Measurements from ENCODE around the gene BLOC1S3. TPM values are rescaled to one million over a fixed set of nuclear protein-coding genes. Genes with fewer than 3 reads are reported as not detected.

The BLOC1S3 gene, protein sequence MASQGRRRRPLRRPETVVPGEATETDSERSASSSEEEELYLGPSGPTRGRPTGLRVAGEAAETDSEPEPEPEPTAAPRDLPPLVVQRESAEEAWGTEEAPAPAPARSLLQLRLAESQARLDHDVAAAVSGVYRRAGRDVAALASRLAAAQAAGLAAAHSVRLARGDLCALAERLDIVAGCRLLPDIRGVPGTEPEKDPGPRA
- 5.6 TPM for polyA plus RNA-seq (2013, experiment 1 of 2)
- polyA plus RNA-seq (2013, experiment 2 of 2), result 6.0 TPM

GRCh38 chr19:45178262-45179071 is at the start of gene BLOC1S3:
BLOC1S3 (plus strand) TSS chr19:45178784; CDS start chr19:45179297, 513 bp downstream.
- H3K4me3 ChIP-seq (ENCODE audit: extremely low read depth, insufficient read depth, low read length, poor library complexity, severe bottlenecking), result peak within 1 kb of the TSS; percentile 83

GRCh38 chr19:45128806-45129205 is 49.8 kb upstream of the BLOC1S3 start:
- Histone ChIP-seq H3K27ac (ENCODE audit: low read depth, low read length, severe bottlenecking) (no peak overlapping the region), H3K4me3 (ENCODE audit: extremely low read depth, insufficient read depth, low read length, poor library complexity, severe bottlenecking) (no peak overlapping the region), H3K4me1 (ENCODE audit: control insufficient read depth, insufficient read depth, low read length, poor library complexity, severe bottlenecking) (peaks cover 11% of the 10 kb centered on the region), H3K36me3 (ENCODE audit: control insufficient read depth, insufficient read depth, low read length) (peaks cover 24% of the 10 kb centered on the region), H3K9me3 (ENCODE audit: control insufficient read depth, low read length) (no peaks in the 10 kb centered on the region)
- 91 to 99% methylated on average over 4 of the region's 5 CpGs for WGBS, 2 experiments (ENCODE audit: insufficient coverage in 2 of 2)

More at GRCh38 chr19:45178262-45179071, at the start of gene BLOC1S3:
- Histone ChIP-seq H3K4me1 (ENCODE audit: control insufficient read depth, insufficient read depth, low read length, poor library complexity, severe bottlenecking) (peaks cover 7% of the 10 kb centered on the region), H3K36me3 (ENCODE audit: control insufficient read depth, insufficient read depth, low read length) (peaks cover 11% of the 10 kb centered on the region), H3K27ac (ENCODE audit: low read depth, low read length, severe bottlenecking) (peak within 1 kb of the TSS; percentile 88), H3K9me3 (ENCODE audit: control insufficient read depth, low read length) (no peaks in the 10 kb centered on the region)
- WGBS, 2 experiments (ENCODE audit: insufficient coverage in 2 of 2), result 0% methylated on average over 51 of the region's 51 CpGs

- Histone ChIP-seq H3K36me3 (ENCODE audit: control insufficient read depth, insufficient read depth, low read length) (peaks cover 30% of the 10 kb centered on the region), H3K4me1 (ENCODE audit: control insufficient read depth, insufficient read depth, low read length, poor library complexity, severe bottlenecking) (peaks cover 11% of the 10 kb centered on the region), H3K27ac (ENCODE audit: low read depth, low read length, severe bottlenecking) (no peak overlapping the region), H3K4me3 (ENCODE audit: extremely low read depth, insufficient read depth, low read length, poor library complexity, severe bottlenecking) (no peak overlapping the region), H3K9me3 (ENCODE audit: control insufficient read depth, low read length) (no peaks in the 10 kb centered on the region)
- 95% methylated on average over 9 to 13 of the region's 13 CpGs for WGBS, 2 experiments (ENCODE audit: insufficient coverage in 2 of 2)
Measured at GRCh38 chr19:45130236-45130635, 48.3 kb upstream of the BLOC1S3 start.

DNA sequence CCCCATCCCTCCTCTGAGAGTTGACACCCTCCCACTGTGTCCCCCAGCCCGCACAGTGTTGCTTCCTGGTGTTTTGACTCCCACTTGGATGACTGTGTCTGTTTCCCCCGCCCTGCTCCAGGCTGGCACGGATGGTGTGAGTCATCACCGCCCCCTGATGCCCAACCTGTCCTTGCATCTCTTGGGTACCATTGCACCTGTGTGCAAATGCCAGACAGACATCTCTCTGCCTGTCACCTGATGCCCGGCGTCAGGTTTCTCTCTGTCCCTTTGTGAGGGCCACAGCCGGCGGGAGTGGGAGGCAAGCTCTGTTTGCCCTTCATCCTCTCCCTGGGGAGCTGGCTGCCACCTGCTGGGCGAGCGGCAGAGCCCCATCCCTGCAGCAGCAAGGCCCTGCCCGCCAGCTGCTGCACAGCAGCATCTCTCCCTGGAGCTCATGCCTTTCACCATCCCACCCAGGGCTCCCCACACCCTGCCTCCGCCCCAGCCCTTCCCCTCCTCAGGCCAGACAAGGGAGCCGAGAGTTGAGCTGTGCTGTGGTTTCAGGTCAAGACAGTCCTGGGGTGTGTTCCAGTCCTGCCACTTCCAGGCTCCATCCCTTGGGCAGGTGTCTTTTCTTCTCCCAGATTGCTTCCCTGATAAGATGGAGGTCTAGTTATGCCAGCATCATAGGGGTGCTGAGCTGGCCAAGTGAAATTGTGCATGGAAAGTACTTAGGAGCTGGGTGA is 47.5 kb upstream of the BLOC1S3 start:
- peaks cover 30% of the 10 kb centered on the region for H3K36me3 ChIP-seq (ENCODE audit: control insufficient read depth, insufficient read depth, low read length)
- 70 to 77% methylated on average over 12 of the region's 13 CpGs for WGBS, 2 experiments (ENCODE audit: insufficient coverage in 2 of 2)
- H3K9me3 ChIP-seq (ENCODE audit: control insufficient read depth, low read length), result no peaks in the 10 kb centered on the region
- no peak overlapping the region for H3K4me3 ChIP-seq (ENCODE audit: extremely low read depth, insufficient read depth, low read length, poor library complexity, severe bottlenecking)
- H3K27ac ChIP-seq (ENCODE audit: low read depth, low read length, severe bottlenecking), result no peak overlapping the region
- H3K4me1 ChIP-seq (ENCODE audit: control insufficient read depth, insufficient read depth, low read length, poor library complexity, severe bottlenecking), result peaks cover 11% of the 10 kb centered on the region

GRCh38 chr19:45133661-45134060 is 44.9 kb upstream of the BLOC1S3 start:
- H3K36me3 ChIP-seq (ENCODE audit: control insufficient read depth, insufficient read depth, low read length), result peaks cover 20% of the 10 kb centered on the region
- H3K4me3 ChIP-seq (ENCODE audit: extremely low read depth, insufficient read depth, low read length, poor library complexity, severe bottlenecking), result no peak overlapping the region
- H3K4me1 ChIP-seq (ENCODE audit: control insufficient read depth, insufficient read depth, low read length, poor library complexity, severe bottlenecking), result peaks cover 12% of the 10 kb centered on the region
- no peaks in the 10 kb centered on the region for H3K9me3 ChIP-seq (ENCODE audit: control insufficient read depth, low read length)
- no peak overlapping the region for H3K27ac ChIP-seq (ENCODE audit: low read depth, low read length, severe bottlenecking)
- 93 to 98% methylated on average over 4 to 8 of the region's 8 CpGs for WGBS, 2 experiments (ENCODE audit: insufficient coverage in 2 of 2)

DNA sequence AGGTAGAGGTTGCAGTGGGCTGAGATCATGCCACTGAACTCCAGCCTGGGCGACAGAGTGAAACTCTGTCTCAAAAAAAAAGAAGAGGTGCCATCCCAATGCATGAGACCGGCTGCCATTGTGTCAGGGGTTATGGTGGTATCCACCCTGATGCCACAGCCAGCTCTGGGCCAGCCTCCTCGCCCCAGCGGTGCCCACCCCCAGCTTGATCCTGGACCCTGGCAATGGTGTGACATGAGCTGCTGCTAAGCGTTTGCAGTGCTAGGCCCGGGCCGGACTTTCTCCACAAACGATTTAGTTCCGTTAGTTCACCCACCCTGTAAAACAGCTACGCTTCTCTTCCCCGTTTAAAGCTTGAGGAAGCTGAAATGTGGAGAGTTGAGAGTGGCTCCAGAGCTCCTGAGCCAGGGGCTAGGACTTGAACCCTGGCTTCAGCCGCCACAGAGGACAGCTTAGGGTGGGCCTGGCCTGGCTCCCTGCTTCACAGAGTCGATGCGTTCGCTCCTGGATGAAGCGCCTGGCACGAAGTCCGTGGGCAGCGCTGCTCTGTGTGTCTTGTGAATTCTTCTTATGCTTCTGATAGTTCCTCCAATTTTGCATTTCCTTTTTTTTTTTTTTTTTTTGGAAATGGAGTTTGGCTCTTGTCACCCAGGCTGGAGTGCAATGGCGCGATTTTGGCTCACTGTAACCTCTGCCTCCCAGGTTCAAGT is 43.3 kb upstream of the BLOC1S3 start:
- Histone ChIP-seq H3K4me3 (ENCODE audit: extremely low read depth, insufficient read depth, low read length, poor library complexity, severe bottlenecking) (no peak overlapping the region), H3K4me1 (ENCODE audit: control insufficient read depth, insufficient read depth, low read length, poor library complexity, severe bottlenecking) (peaks cover 11% of the 10 kb centered on the region), H3K27ac (ENCODE audit: low read depth, low read length, severe bottlenecking) (no peak overlapping the region), H3K36me3 (ENCODE audit: control insufficient read depth, insufficient read depth, low read length) (peaks cover 14% of the 10 kb centered on the region), H3K9me3 (ENCODE audit: control insufficient read depth, low read length) (no peaks in the 10 kb centered on the region)
- 96 to 98% methylated on average over 11 to 15 of the region's 21 CpGs for WGBS, 2 experiments (ENCODE audit: insufficient coverage in 2 of 2)

GRCh38 chr19:45136507-45137178 is 41.9 kb upstream of the BLOC1S3 start:
- peaks cover 22% of the 10 kb centered on the region for H3K36me3 ChIP-seq (ENCODE audit: control insufficient read depth, insufficient read depth, low read length)
- H3K27ac ChIP-seq (ENCODE audit: low read depth, low read length, severe bottlenecking), result peak overlapping the region; percentile 29
- 93 to 94% methylated on average over 11 to 12 of the region's 12 CpGs for WGBS, 2 experiments (ENCODE audit: insufficient coverage in 2 of 2)
- no peaks in the 10 kb centered on the region for H3K9me3 ChIP-seq (ENCODE audit: control insufficient read depth, low read length)
- H3K4me3 ChIP-seq (ENCODE audit: extremely low read depth, insufficient read depth, low read length, poor library complexity, severe bottlenecking), result no peak overlapping the region
- H3K4me1 ChIP-seq (ENCODE audit: control insufficient read depth, insufficient read depth, low read length, poor library complexity, severe bottlenecking), result peaks cover 7% of the 10 kb centered on the region

DNA sequence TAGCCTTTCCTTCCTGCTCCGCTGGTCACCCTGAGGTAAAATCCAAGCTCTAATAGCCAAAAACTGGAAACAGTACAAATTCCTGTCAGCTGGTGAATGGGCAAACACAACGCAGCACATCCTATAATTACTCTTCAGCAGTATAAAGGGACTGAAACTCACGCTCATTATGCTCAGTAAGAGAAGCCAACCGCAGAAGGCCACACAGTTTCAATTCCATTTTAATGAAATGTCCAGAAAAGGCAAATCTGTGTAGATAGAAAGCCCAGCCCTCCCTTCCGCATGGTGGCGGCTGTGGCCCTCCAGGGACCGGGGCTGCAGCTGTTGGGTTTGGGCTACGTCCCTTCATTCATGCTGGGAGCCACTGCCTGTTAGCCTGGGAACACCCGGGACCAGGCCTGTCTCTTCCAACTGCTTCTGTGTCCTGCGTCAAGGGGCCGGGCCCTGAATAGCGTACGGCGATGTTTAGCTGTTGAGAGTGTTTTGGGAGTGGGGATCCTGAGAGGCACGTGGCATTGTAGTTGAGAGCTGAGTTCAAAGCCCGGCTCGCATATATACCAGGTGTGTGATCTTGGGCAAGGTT is 41.3 kb upstream of the BLOC1S3 start:
- WGBS, 2 experiments (ENCODE audit: insufficient coverage in 2 of 2), result 91 to 96% methylated on average over 13 to 14 of the region's 17 CpGs
- no peak overlapping the region for H3K27ac ChIP-seq (ENCODE audit: low read depth, low read length, severe bottlenecking)
- H3K36me3 ChIP-seq (ENCODE audit: control insufficient read depth, insufficient read depth, low read length), result peaks cover 18% of the 10 kb centered on the region

DNA sequence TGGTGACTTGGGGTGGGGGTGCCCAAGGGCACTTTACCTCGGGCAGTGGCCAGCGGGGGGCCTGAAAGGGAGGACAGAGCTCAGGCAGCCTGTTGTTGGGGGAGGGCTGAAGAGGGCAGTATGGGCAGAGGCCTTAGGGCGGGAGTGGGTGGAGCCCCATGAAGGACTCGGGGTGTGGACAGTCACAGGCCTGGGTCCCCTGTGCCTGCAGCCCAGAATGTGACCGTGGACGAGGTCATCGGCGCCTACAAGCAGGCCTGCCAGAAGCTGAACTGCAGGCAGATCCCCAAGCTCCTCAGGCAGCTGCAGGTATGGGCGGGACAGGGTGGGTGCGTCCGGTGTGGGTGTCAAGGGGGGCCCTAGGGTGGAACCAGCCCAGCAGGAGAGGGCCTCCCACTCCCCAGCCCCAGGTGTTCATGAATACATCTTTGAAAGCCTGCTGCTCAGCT is 40.3 kb upstream of the BLOC1S3 start:
- Histone ChIP-seq H3K4me1 (ENCODE audit: control insufficient read depth, insufficient read depth, low read length, poor library complexity, severe bottlenecking) (peaks cover 7% of the 10 kb centered on the region), H3K4me3 (ENCODE audit: extremely low read depth, insufficient read depth, low read length, poor library complexity, severe bottlenecking) (no peak overlapping the region), H3K36me3 (ENCODE audit: control insufficient read depth, insufficient read depth, low read length) (peaks cover 27% of the 10 kb centered on the region), H3K9me3 (ENCODE audit: control insufficient read depth, low read length) (no peaks in the 10 kb centered on the region), H3K27ac (ENCODE audit: low read depth, low read length, severe bottlenecking) (no peak overlapping the region)
- WGBS, 2 experiments (ENCODE audit: insufficient coverage in 2 of 2), result 92 to 97% methylated on average over 9 to 11 of the region's 11 CpGs

More for the DNA sequence above, 41.3 kb upstream of the BLOC1S3 start:
- Histone ChIP-seq H3K9me3 (ENCODE audit: control insufficient read depth, low read length) (no peaks in the 10 kb centered on the region), H3K4me3 (ENCODE audit: extremely low read depth, insufficient read depth, low read length, poor library complexity, severe bottlenecking) (no peak overlapping the region), H3K4me1 (ENCODE audit: control insufficient read depth, insufficient read depth, low read length, poor library complexity, severe bottlenecking) (peaks cover 7% of the 10 kb centered on the region)
